Retinal pigment epithelial cell (primary cell): Measurements from ENCODE around the gene UBE2L5.

ENCODE experiments used
- DNase-seq: peaks from one replicate; pipeline ENCODE4 v3.0.0-alpha.2; 2010; ENCODE audit warnings: low read depth
- H3K4me3 ChIP-seq: 2 replicates; pipeline ENCODE4 v1.5.1; 2011; ENCODE audit warnings: mild to moderate bottlenecking, low read length, control low read depth, moderate library complexity
- CTCF ChIP-seq: conservative IDR thresholded peaks from 2 replicates; pipeline ENCODE4 v1.5.1; 2011; ENCODE audit warnings: low read depth, low read length, control low read depth, inconsistent platforms

The UBE2L5 gene

GRCh38 chr13:30477346-30478195 is 55.3 kb downstream of the UBE2L5 start:
- no peak for DNase-seq
- no peak for TF ChIP-seq CTCF
- no peak overlapping the region for H3K4me3 ChIP-seq
